ENCODE results near the gene TMEM115.

DNA sequence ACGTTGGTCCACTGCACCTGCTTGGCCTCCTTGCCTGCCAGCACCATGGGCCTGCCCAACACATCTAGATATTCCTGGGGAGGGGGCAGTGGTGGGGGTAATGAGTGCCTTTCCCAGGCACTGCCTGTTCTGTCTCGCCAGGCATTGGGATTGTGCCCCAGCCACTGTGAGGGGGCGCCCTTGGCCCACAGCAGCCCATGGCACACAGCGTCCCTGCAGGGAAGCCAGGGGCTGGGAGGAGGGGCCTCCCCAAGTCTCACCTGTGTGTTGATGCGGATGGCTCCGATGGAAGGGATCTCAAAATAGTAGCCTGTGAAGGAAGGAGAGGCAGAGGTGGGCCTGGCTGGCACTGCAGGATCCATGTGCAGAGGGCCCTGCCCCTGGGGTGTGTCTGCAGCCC is 18.7 kb upstream of the TMEM115 start:
- TF ChIP-seq, protein P1, sequence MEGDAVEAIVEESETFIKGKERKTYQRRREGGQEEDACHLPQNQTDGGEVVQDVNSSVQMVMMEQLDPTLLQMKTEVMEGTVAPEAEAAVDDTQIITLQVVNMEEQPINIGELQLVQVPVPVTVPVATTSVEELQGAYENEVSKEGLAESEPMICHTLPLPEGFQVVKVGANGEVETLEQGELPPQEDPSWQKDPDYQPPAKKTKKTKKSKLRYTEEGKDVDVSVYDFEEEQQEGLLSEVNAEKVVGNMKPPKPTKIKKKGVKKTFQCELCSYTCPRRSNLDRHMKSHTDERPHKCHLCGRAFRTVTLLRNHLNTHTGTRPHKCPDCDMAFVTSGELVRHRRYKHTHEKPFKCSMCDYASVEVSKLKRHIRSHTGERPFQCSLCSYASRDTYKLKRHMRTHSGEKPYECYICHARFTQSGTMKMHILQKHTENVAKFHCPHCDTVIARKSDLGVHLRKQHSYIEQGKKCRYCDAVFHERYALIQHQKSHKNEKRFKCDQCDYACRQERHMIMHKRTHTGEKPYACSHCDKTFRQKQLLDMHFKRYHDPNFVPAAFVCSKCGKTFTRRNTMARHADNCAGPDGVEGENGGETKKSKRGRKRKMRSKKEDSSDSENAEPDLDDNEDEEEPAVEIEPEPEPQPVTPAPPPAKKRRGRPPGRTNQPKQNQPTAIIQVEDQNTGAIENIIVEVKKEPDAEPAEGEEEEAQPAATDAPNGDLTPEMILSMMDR (IDR thresholded peaks at IDR 0.05), result no peak
- no peak for TF ChIP-seq POLR2A (IDR thresholded peaks at IDR 0.05)
